ENCODE measurements around the gene UBP1.
A peak's percentile ranks its signal among the peaks of the same experiment; 100 is the strongest.
"Not testable (repeated sequence)": the region's sequence is repeated elsewhere in the genome, so short reads cannot be mapped to it uniquely, and the experiment has no call there.

UBP1 gene

DNA sequence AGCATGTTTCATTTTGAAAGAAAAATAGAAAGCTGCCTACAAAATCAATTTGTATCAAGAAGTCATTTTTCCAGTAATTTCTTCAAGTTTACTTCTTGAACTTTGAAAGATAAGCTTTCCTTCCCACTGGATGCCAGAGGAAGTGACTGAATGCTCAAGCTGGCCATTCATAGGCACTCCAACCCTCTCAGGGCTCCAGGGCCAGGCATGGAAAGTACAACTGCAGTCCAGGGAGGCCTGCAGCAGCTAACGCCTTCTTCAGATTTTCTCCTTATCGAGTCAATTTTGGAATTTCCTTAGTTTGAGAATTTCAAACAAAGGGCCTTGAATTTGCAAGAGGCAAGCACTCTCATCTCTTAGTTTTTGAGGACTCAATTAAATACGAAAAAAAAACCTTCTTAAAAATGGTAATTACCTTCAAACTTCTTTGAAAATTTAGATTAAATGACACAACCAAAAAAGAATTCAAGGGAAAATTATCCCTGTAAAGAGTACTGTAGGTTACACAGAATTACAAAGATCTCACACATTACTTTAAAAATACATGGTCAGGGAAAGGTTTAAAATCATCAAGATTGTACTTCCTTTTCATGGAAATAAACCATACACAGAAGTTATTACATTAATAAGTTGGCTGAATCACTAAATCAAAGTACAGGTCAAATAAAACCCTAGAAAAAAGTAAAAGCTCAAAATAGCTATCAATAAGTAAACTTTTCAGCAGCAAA, 2.5 kb downstream of the UBP1 start:
- DNase-seq (ENCODE audit: low read depth in 4 of 4, low spot score in 1 of 4): no peak

- DNase-seq (ENCODE audit: low read depth in 4 of 4, low spot score in 1 of 4): no peak
Observed at GRCh38 chr3:33433843-33434242, 6.4 kb downstream of the UBP1 start.

GRCh38 chr3:33430571-33430970, 9.6 kb downstream of the UBP1 start:
- DNase-seq (ENCODE audit: low read depth in 4 of 4, low spot score in 1 of 4): no peak

GRCh38 chr3:33430061-33430460, 10.1 kb downstream of the UBP1 start:
- no peak for DNase-seq (ENCODE audit: low read depth in 4 of 4, low spot score in 1 of 4)

DNA sequence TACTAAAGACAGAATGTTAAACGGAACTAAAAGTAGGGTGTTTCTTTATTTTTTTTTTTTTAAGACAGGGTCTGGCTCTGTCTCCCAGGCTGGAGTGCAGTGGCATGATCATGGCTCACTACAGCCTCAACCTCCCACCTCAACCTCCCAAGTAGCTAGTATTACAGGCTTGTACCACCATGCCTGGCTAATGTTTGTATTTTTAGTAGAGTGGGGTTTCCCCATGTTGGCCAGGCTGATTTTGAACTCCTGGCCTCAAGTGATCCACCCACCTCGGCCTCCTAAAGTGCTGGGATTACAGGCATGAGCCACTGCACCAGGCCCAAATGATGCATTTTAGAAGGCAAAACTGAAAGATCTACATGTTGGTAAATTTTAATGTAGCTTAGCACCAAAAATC, 10.9 kb downstream of the UBP1 start:
- DNase-seq (ENCODE audit: low read depth in 4 of 4, low spot score in 1 of 4): not testable (repeated sequence)

GRCh38 chr3:33428734-33429133, 11.5 kb downstream of the UBP1 start:
- no peak for DNase-seq (ENCODE audit: low read depth in 4 of 4, low spot score in 1 of 4)

DNA sequence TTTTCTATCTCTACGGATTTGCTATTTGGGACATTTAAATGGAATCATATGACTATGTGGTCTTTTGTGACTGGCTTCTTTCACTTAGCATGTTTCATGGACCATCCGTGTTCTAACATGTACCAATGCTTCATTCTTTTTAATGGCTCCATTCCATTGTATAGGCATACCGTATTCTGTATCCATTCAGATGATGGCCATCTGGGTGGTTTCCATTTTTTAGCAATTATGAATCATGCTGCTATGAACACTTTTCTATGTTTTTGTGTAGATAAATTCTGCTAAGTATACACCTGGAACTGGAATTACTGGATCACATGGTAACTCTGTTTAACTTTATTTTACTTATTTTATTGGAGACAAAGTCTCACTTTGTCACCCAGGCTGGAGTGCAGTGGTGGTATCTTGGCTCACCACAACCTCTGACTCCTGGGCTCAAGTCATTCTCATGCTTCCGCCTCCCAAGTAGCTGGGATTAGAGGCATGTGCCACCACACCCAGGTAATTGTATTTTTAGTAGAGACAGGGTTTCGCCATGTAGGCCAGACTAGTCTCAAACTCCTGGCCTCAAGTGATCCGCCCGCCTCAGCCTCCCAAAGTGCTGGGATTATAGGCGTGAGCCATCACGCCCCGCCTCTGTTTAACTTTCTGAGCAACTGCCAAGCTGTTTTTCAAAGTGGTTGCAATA, 13.4 kb downstream of the UBP1 start:
- no peak for DNase-seq (ENCODE audit: low read depth in 4 of 4, low spot score in 1 of 4)

GRCh38 chr3:33426068-33426467, 14.1 kb downstream of the UBP1 start:
- DNase-seq (ENCODE audit: low read depth in 4 of 4, low spot score in 1 of 4): no peak

GRCh38 chr3:33425453-33425852, 14.8 kb downstream of the UBP1 start:
- DNase-seq (ENCODE audit: low read depth in 4 of 4, low spot score in 1 of 4): no peak

- no peak for DNase-seq (ENCODE audit: low read depth in 4 of 4, low spot score in 1 of 4)
Observed at GRCh38 chr3:33424606-33425452, 15.4 kb downstream of the UBP1 start.

- DNase-seq (ENCODE audit: low read depth in 4 of 4, low spot score in 1 of 4): no peak
Observed at GRCh38 chr3:33420966-33421365, 19.2 kb downstream of the UBP1 start.

DNA sequence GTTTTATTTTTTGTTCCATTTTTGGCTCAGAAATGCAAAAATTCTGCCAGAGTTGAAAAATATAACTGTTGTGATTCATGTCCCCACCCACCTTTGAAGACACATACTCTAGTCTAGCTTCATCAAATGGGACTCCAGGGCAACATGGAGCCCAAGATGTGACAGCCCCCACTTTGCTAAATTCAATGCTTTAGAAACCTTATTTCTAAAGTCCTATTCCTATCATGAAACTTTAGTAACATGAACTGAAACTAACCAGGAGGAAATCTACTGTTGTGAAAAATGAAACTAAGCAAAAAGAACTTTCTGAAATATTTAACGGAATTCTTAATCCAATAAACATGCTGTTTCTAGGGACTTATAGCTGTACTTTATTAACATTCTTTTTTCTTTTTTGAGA, 20.3 kb downstream of the UBP1 start:
- DNase-seq (ENCODE audit: low read depth in 4 of 4, low spot score in 1 of 4): no peak

GRCh38 chr3:33417066-33417673, 23.0 kb downstream of the UBP1 start:
- DNase-seq (ENCODE audit: low read depth in 4 of 4, low spot score in 1 of 4): peak in 1 of 4 experiments; percentile 11

GRCh38 chr3:33410816-33411215, 29.4 kb downstream of the UBP1 start:
- not testable (repeated sequence) for DNase-seq (ENCODE audit: low read depth in 4 of 4, low spot score in 1 of 4)

- no peak for DNase-seq (ENCODE audit: low read depth in 4 of 4, low spot score in 1 of 4)
Observed at GRCh38 chr3:33403756-33404155, 36.4 kb downstream of the UBP1 start.

DNA sequence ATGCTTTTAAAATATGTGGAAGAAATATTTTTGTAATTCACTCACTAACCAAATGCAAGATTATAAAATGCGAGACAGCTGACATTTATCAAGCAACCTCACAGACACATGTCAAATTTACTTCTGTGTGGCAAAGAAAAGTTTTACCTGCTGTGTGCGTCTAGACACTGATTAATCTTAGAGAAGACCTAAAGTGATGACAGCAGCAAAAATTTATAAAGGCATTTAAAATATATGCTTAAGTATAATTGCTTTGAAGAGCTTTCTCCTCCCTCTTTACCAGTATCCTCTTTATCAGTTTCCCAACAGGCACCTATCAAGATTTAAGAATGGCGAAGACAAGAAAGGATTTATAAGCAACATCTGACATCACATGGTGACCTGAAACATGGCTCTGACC, 37.3 kb downstream of the UBP1 start:
- DNase-seq (ENCODE audit: low read depth in 4 of 4, low spot score in 1 of 4): no peak

- DNase-seq (ENCODE audit: low read depth in 4 of 4, low spot score in 1 of 4): no peak
Observed at GRCh38 chr3:33401781-33402180, 38.4 kb downstream of the UBP1 start.

DNA sequence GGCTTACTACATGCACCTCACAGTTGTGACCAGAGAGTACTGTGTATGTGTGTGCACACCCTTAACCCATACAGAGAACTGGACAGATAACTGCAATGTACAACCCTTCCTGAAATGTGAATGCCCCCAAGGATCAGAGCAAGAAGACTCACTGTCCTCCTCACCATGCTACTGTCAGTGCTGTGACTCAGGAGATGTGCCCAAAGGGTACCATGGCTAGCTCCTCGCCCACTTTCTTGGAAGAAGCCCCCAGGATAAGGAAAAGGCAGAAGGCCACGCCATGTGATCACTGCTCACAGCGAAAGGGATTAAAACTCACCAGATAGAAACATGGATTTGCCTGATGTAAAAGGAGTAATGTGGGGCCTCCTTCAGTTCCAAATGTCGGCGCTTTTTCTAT, 41.8 kb downstream of the UBP1 start:
- no peak for DNase-seq (ENCODE audit: low read depth in 4 of 4, low spot score in 1 of 4)

DNA sequence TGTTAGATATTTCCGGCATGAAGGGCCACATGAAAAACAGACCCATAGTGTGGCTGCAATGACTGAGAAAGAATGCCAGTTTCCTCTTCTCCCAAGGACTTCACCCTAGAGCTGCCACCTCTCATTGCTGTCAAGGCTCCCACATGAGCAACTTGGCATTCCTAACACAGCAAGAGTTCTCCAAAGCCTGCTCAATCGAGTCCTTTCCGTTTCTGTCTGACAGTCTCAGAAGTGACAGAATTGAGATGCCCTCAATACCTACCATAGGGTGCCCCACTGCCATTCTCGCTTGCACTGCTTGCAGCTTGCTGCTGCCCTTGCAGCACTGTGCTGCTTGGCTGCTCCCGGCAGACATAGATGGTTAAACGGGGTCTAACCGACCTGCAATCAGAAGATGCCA, 44.3 kb downstream of the UBP1 start:
- no peak for DNase-seq (ENCODE audit: low read depth in 4 of 4, low spot score in 1 of 4)

DNA sequence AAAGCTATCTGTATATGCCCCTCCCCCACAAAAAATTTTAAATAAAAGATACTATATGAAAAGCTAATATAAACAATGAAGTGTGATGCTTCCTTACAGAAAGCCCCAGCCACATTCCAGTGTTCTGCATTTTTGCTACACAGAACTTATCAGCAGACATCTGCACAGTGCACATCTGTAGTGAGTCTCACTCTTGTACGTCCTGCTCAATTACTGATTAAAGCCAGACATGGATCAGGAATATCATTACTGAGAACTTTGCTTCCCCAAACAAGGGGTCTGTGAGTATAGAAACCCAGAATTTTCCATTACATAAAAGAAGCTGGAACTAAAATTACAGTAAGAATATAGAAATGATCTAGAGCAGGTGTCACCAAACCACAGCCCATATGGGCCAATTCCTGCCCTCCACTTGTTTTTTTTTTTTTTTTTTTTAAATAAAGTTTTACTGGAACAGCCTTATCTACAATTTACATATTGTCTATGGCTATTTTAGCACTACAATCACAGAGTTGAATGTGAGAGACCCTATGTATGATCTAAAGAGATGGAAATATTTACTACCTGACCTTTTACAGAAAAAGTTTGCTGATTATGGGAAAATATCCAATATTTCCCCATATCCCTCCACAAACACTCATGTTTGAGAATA, 45.7 kb downstream of the UBP1 start:
- no peak for DNase-seq (ENCODE audit: low read depth in 4 of 4, low spot score in 1 of 4)

GRCh38 chr3:33392703-33393125, 47.5 kb downstream of the UBP1 start:
- DNase-seq (ENCODE audit: low read depth in 4 of 4, low spot score in 1 of 4): no peak
